Measurements from ENCODE around the gene DPP10. TPM values are rescaled to one million over a fixed set of nuclear protein-coding genes. Genes with fewer than 3 reads are reported as not detected.
"Not testable (repeated sequence)": the region's sequence is repeated elsewhere in the genome, so short reads cannot be mapped to it uniquely, and the experiment has no call there.

The DPP10 gene
- total RNA-seq, 1 experiment from 2014 or later: not detected

DNA sequence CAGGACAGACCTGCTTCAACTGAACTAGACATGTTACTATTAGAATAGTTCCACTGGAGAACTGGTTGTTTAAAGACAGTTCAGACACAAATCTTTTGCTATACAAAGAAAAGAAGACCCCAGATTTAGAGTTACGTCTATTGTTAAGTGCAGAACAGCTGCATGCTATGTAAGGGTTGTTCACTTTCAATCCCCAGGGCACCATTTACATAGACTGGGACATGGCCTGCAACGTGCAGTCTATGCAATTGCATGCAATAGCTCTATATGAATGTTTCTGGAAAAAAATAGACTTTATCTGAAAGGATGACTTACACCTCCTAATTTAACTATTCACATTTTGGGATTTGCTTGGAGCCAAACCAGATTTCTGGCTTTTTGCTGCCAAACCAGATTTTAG lies 36.1 kb upstream of the DPP10 start:
- H3K79me2 ChIP-seq (ENCODE audit: low read length): no peaks in the 10 kb centered on the region
- BruUV-seq (replicated peaks): no TSS peak
- no peak overlapping the region for H3K4me2 ChIP-seq (ENCODE audit: low read length)

DNA sequence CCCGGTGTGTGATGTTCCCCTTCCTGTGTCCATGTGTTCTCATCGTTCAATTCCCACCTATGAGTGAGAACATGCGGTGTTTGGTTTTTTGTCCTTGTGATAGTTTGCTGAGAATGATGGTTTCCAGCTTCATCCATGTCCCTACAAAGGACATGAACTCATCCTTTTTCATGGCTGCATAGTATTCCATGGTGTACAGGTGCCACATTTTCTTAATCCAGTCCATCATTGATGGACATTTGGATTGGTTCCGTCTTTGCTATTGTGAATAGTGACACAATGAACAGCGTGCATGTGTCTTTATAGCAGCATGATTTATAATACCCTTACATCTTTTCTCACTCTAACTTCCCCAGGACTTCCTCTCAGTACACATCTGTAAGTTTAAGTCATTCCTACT lies 35.1 kb upstream of the DPP10 start:
- CTCF ChIA-PET; H3K4me3 ChIP-seq (ENCODE audit: low read length); intact Hi-C loops (cut with micrococcal nuclease); H3K27ac ChIP-seq (ENCODE audit: low read length); H3K9me2 ChIP-seq (replicated peaks; ENCODE audit: low read length); H2AFZ ChIP-seq (ENCODE audit: low read length); H4K20me1 ChIP-seq (ENCODE audit: low read length); H3K9me3 ChIP-seq (ENCODE audit: low read length); DNase-seq; H3K4me2 ChIP-seq (ENCODE audit: low read length); H3K79me2 ChIP-seq (ENCODE audit: low read length); H3K36me3 ChIP-seq (ENCODE audit: low read depth, low read length); POLR2A ChIA-PET (ENCODE audit: unreplicated experiment); H3K9ac ChIP-seq (ENCODE audit: low read length); H3F3A ChIP-seq (ENCODE audit: low read length, unreplicated experiment); BruUV-seq (replicated peaks); ATAC-seq; H3K27me3 ChIP-seq (ENCODE audit: low read length); H3K4me1 ChIP-seq (ENCODE audit: insufficient read depth, low read length): not testable (repeated sequence)

More for the DNA sequence above, 36.1 kb upstream of the DPP10 start:
- H4K20me1 ChIP-seq (ENCODE audit: low read length): no peaks in the 10 kb centered on the region
- no peaks in the 10 kb centered on the region for H3K9me2 ChIP-seq (replicated peaks; ENCODE audit: low read length)
- H3K27ac ChIP-seq (ENCODE audit: low read length): no peak overlapping the region
- ATAC-seq: no peak
- H3K9ac ChIP-seq (ENCODE audit: low read length): no peak overlapping the region
- intact Hi-C loops (cut with micrococcal nuclease): no loop called here
- POLR2A ChIA-PET (ENCODE audit: unreplicated experiment): no interaction called here
- TF ChIP-seq, protein P1, sequence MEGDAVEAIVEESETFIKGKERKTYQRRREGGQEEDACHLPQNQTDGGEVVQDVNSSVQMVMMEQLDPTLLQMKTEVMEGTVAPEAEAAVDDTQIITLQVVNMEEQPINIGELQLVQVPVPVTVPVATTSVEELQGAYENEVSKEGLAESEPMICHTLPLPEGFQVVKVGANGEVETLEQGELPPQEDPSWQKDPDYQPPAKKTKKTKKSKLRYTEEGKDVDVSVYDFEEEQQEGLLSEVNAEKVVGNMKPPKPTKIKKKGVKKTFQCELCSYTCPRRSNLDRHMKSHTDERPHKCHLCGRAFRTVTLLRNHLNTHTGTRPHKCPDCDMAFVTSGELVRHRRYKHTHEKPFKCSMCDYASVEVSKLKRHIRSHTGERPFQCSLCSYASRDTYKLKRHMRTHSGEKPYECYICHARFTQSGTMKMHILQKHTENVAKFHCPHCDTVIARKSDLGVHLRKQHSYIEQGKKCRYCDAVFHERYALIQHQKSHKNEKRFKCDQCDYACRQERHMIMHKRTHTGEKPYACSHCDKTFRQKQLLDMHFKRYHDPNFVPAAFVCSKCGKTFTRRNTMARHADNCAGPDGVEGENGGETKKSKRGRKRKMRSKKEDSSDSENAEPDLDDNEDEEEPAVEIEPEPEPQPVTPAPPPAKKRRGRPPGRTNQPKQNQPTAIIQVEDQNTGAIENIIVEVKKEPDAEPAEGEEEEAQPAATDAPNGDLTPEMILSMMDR (conservative IDR thresholded peaks at IDR 0.05; ENCODE audit: low read depth, low read length): no peak
- TF ChIP-seq EZH2 (IDR thresholded peaks at IDR 0.05; ENCODE audit: low read length, unreplicated experiment) (no peak), EZH2phosphoT487 (IDR thresholded peaks at IDR 0.05; ENCODE audit: borderline replicate concordance, low read length) (no peak)
- no peaks in the 10 kb centered on the region for H3K27me3 ChIP-seq (ENCODE audit: low read length)
- no peak for DNase-seq
- H3K36me3 ChIP-seq (ENCODE audit: low read depth, low read length): no peaks in the 10 kb centered on the region
- no peak overlapping the region for H2AFZ ChIP-seq (ENCODE audit: low read length)
- no peaks in the 10 kb centered on the region for H3K4me1 ChIP-seq (ENCODE audit: insufficient read depth, low read length)
- H3K9me3 ChIP-seq (ENCODE audit: low read length): 0 out of 2 replicates have a peak, but pooled peaks cover 3% of the 10 kb centered on the region
- CTCF ChIA-PET: no interaction called here
- H3F3A ChIP-seq (ENCODE audit: low read length, unreplicated experiment): no peaks in the 10 kb centered on the region
- no peak overlapping the region for H3K4me3 ChIP-seq (ENCODE audit: low read length)

DNA sequence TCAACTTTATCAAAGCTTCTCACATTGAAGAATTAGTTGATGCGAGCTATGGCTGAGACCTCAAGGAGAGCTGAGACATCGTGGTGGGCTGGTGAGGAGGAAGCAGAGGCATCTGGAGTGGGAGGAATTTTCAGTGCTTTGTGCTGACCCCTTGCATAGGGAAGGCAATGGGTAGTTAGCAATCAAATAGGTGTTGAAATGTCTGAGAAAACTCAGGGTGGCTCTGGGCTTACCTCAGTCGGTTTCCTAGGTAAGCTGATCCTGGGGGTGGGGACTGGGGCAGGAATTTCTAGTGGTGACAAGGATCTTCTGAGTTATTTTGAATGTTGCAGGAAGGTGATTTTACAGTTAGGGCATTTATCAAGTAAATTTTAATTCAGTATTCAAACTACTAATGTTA lies 20.7 kb upstream of the DPP10 start:
- Histone ChIP-seq H3K27ac (ENCODE audit: low read length) (no peak overlapping the region), H2AFZ (ENCODE audit: low read length) (no peak overlapping the region), H3K4me3 (ENCODE audit: low read length) (no peak overlapping the region), H3K9me3 (ENCODE audit: low read length) (no peaks in the 10 kb centered on the region), H3K9ac (ENCODE audit: low read length) (no peak overlapping the region), H3K79me2 (ENCODE audit: low read length) (no peaks in the 10 kb centered on the region), H3K36me3 (ENCODE audit: low read depth, low read length) (no peaks in the 10 kb centered on the region), H3K4me1 (ENCODE audit: insufficient read depth, low read length) (no peaks in the 10 kb centered on the region), H3K27me3 (ENCODE audit: low read length) (peaks cover 37% of the 10 kb centered on the region), H4K20me1 (ENCODE audit: low read length) (no peaks in the 10 kb centered on the region), H3K4me2 (ENCODE audit: low read length) (no peak overlapping the region), H3F3A (ENCODE audit: low read length, unreplicated experiment) (no peaks in the 10 kb centered on the region), H3K9me2 (replicated peaks; ENCODE audit: low read length) (no peaks in the 10 kb centered on the region)
- DNase-seq: no peak
- ChIA-PET CTCF (no interaction called here), POLR2A (ENCODE audit: unreplicated experiment) (no interaction called here)
- no peak for ATAC-seq
- intact Hi-C loops (cut with micrococcal nuclease): no loop called here
- no TSS peak for BruUV-seq (replicated peaks)
- TF ChIP-seq, protein P1 (conservative IDR thresholded peaks at IDR 0.05; ENCODE audit: low read depth, low read length): no peak
- TF ChIP-seq EZH2 (IDR thresholded peaks at IDR 0.05; ENCODE audit: low read length, unreplicated experiment) (no peak), EZH2phosphoT487 (IDR thresholded peaks at IDR 0.05; ENCODE audit: borderline replicate concordance, low read length) (no peak)

Measured in PC-3 (cell line).